Measurements from ENCODE around the gene RGS9.
A peak's percentile ranks its signal among the peaks of the same experiment; 100 is the strongest.

GRCh38 chr17:65198653-65199382, 61.6 kb downstream of the RGS9 start:
- TF ChIP-seq CTCF (IDR thresholded peaks at IDR 0.05) (peak in 5 of 7 experiments; percentile 47 to 83 (median 69)), POLR2A (IDR thresholded peaks at IDR 0.05) (no peak)

Measured in stomach (tissue), 4 donors.